Measurements from ENCODE around the gene ACBD6. TPM values are rescaled to one million over a fixed set of nuclear protein-coding genes. Genes with fewer than 3 reads are reported as not detected.
"Not testable (repeated sequence)": the region's sequence is repeated elsewhere in the genome, so short reads cannot be mapped to it uniquely, and the experiment has no call there.

Gene ACBD6
- polyA plus RNA-seq, 1 donor: 41.6 TPM

GRCh38 chr1:180415236-180415848 is 87.0 kb downstream of the ACBD6 start:
- no peak for DNase-seq

- no peak for DNase-seq
Measured at GRCh38 chr1:180412583-180412982, 89.8 kb downstream of the ACBD6 start.

- not testable (repeated sequence) for DNase-seq
Measured at GRCh38 chr1:180408128-180408527, 94.2 kb downstream of the ACBD6 start.

- DNase-seq: no peak
Measured at GRCh38 chr1:180407051-180407450, 95.3 kb downstream of the ACBD6 start.

- no peak for DNase-seq
Measured at GRCh38 chr1:180402551-180402950, 99.8 kb downstream of the ACBD6 start.

- no peak for DNase-seq
Measured at GRCh38 chr1:180402001-180402400, 100.4 kb downstream of the ACBD6 start.

- no peak for DNase-seq
Measured at GRCh38 chr1:180397175-180397574, 105.2 kb downstream of the ACBD6 start.

GRCh38 chr1:180392427-180393145 is 109.8 kb downstream of the ACBD6 start:
- no peak for DNase-seq

GRCh38 chr1:180392020-180392419 is 110.4 kb downstream of the ACBD6 start:
- DNase-seq: no peak

- no peak for DNase-seq
Measured at GRCh38 chr1:180387413-180387812, 115.0 kb downstream of the ACBD6 start.

- no peak for DNase-seq
Measured at GRCh38 chr1:180386745-180387367, 115.5 kb downstream of the ACBD6 start.

- no peak for DNase-seq
Measured at GRCh38 chr1:180385144-180385543, 117.2 kb downstream of the ACBD6 start.

- DNase-seq: no peak
Measured at GRCh38 chr1:180384286-180385005, 117.9 kb downstream of the ACBD6 start.

- DNase-seq: no peak
Measured at GRCh38 chr1:180382326-180383115, 119.9 kb downstream of the ACBD6 start.

GRCh38 chr1:180381184-180381580 is 121.2 kb downstream of the ACBD6 start:
- DNase-seq: no peak

- no peak for DNase-seq
Measured at GRCh38 chr1:180380259-180381183, 121.9 kb downstream of the ACBD6 start.

- no peak for DNase-seq
Measured at GRCh38 chr1:180376800-180377199, 125.6 kb downstream of the ACBD6 start.

- no peak for DNase-seq
Measured at GRCh38 chr1:180376253-180376652, 126.1 kb downstream of the ACBD6 start.

GRCh38 chr1:180372728-180373127 is 129.6 kb downstream of the ACBD6 start:
- DNase-seq: no peak

- no peak for DNase-seq
Measured at GRCh38 chr1:180370597-180370996, 131.8 kb downstream of the ACBD6 start.

- DNase-seq: no peak
Measured at GRCh38 chr1:180370188-180370587, 132.2 kb downstream of the ACBD6 start.
